ENCODE measurements around the gene HOGA1. TPM values are rescaled to one million over a fixed set of nuclear protein-coding genes. Genes with fewer than 3 reads are reported as not detected.

The HOGA1 gene
- polyA plus RNA-seq, 1 of the 3 experiments (the other 2 are of a cell fraction) = 2.9 TPM

GRCh38 chr10:97567891-97568290 is 16.3 kb upstream of the HOGA1 start:
- Histone ChIP-seq H2AFZ (ENCODE audit: low read depth) (no peak overlapping the region), H3K9me2 (no peaks in the 10 kb centered on the region), H3K27me3 (ENCODE audit: insufficient read depth) (no peaks in the 10 kb centered on the region), H3K36me3 (replicated peaks in 1 of 2; ENCODE audit: control insufficient read depth in 1 of 2, insufficient read depth in 2 of 2, low read length in 1 of 2) (peaks cover 0 to 6% of the 10 kb centered on the region in 2 experiments), H3K4me3 (ENCODE audit: low read depth in 2 of 2, low read length in 1 of 2) (no peak overlapping the region), H4K20me1 (ENCODE audit: insufficient read depth) (no peaks in the 10 kb centered on the region), H3K79me2 (ENCODE audit: insufficient read depth) (no peaks in the 10 kb centered on the region), H3K4me1 (ENCODE audit: control insufficient read depth in 1 of 2, insufficient read depth in 2 of 2, low read depth in 1 of 2, low read length in 1 of 2) (peaks cover 5 to 30% of the 10 kb centered on the region in 2 experiments; a peak in 2 of 4 replicates), H3K4me2 (no peak overlapping the region), H3K9ac (no peak overlapping the region), H3K27ac (ENCODE audit: low read depth in 2 of 2, low read length in 1 of 2) (no peak overlapping the region), H3K9me3 (no peaks in the 10 kb centered on the region), H3F3A (replicated peaks; ENCODE audit: insufficient read depth) (no peaks in the 10 kb centered on the region)
- ChIA-PET CTCF (interaction anchor here (0.7 to 9.4 kb wide), 2 partner anchors 16 to 104 kb away, joined by 3 to 64 read pairs; no protein-coding TSS in a partner anchor), POLR2A (no interaction called here)
- WGBS (ENCODE audit: low lambda C conversion rate) = 90% methylated on average over 4 of the region's 15 CpGs
- TF ChIP-seq USF1 (IDR thresholded peaks at IDR 0.05; ENCODE audit: borderline replicate concordance, low read depth) = no peak
- no peak for TF ChIP-seq MXI1 (IDR thresholded peaks at IDR 0.05; ENCODE audit: low read depth, low read length)
- no peak for TF ChIP-seq PBX3 (IDR thresholded peaks at IDR 0.05)
- no peak for TF ChIP-seq SMC3 (IDR thresholded peaks at IDR 0.05; ENCODE audit: low read depth, low read length)
- DNase-seq = no peak

- 88% methylated on average over 17 of the region's 33 CpGs for WGBS (ENCODE audit: low lambda C conversion rate)
- Histone ChIP-seq H3K27ac (ENCODE audit: low read depth in 2 of 2, low read length in 1 of 2) (peak overlapping the region in 1 of 2 experiments; percentile 66; a peak in 2 of 4 replicates), H3K9me3 (no peaks in the 10 kb centered on the region), H4K20me1 (ENCODE audit: insufficient read depth) (no peaks in the 10 kb centered on the region), H3K27me3 (ENCODE audit: insufficient read depth) (no peaks in the 10 kb centered on the region), H3F3A (replicated peaks; ENCODE audit: insufficient read depth) (peaks cover 19% of the 10 kb centered on the region), H3K4me1 (ENCODE audit: control insufficient read depth in 1 of 2, insufficient read depth in 2 of 2, low read depth in 1 of 2, low read length in 1 of 2) (peaks cover 21 to 34% of the 10 kb centered on the region in 2 experiments; a peak in 3 of 4 replicates), H3K79me2 (ENCODE audit: insufficient read depth) (no peaks in the 10 kb centered on the region), H3K9ac (no peak overlapping the region), H2AFZ (ENCODE audit: low read depth) (no peak overlapping the region), H3K4me3 (ENCODE audit: low read depth in 2 of 2, low read length in 1 of 2) (no peak overlapping the region), H3K9me2 (no peaks in the 10 kb centered on the region), H3K36me3 (replicated peaks in 1 of 2; ENCODE audit: control insufficient read depth in 1 of 2, insufficient read depth in 2 of 2, low read length in 1 of 2) (peaks cover 0 to 6% of the 10 kb centered on the region in 2 experiments), H3K4me2 (no peak overlapping the region)
- ChIA-PET CTCF (interaction anchor here (1.1 to 9.4 kb wide), 6 partner anchors 14 to 162 kb away, joined by 3 to 64 read pairs (median 19); partner anchors contain the start of gene HOGA1), POLR2A (interaction anchor here (1.0 kb wide), 1 partner anchor 173 kb away, joined by 3 read pairs; no protein-coding TSS in a partner anchor)
- no peak for TF ChIP-seq TEAD4 (IDR thresholded peaks at IDR 0.05; ENCODE audit: borderline replicate concordance, insufficient read depth)
- no peak for DNase-seq
Measured at GRCh38 chr10:97570146-97570788, 13.9 kb upstream of the HOGA1 start.

GRCh38 chr10:97570789-97571471 is 13.3 kb upstream of the HOGA1 start:
- WGBS (ENCODE audit: low lambda C conversion rate) = 58% methylated on average over 3 of the region's 5 CpGs
- peaks cover 21 to 35% of the 10 kb centered on the region in 2 experiments; a peak in 3 of 4 replicates for H3K4me1 ChIP-seq (ENCODE audit: control insufficient read depth in 1 of 2, insufficient read depth in 2 of 2, low read depth in 1 of 2, low read length in 1 of 2)
- H3K27me3 ChIP-seq (ENCODE audit: insufficient read depth) = no peaks in the 10 kb centered on the region
- no peak overlapping the region for H3K4me3 ChIP-seq (ENCODE audit: low read depth in 2 of 2, low read length in 1 of 2)
- H3K4me2 ChIP-seq = no peak overlapping the region
- POLR2A ChIA-PET = interaction anchor here (1.0 kb wide), 1 partner anchor 173 kb away, joined by 3 read pairs; no protein-coding TSS in a partner anchor
- TF ChIP-seq MXI1 (IDR thresholded peaks at IDR 0.05; ENCODE audit: low read depth, low read length) (peak; percentile 60; the same call in 1 of the 2 replicates), EP300 (IDR thresholded peaks at IDR 0.05; ENCODE audit: borderline replicate concordance in 1 of 2, low read depth in 1 of 2, low read length in 1 of 2) (peak in 1 of 2 experiments; percentile 24; a peak in 1 of 4 replicates), MEF2A (IDR thresholded peaks at IDR 0.05; ENCODE audit: borderline replicate concordance, low read depth) (no peak), FOSL2 (IDR thresholded peaks at IDR 0.05; ENCODE audit: borderline replicate concordance, low read depth) (no peak), EZH2phosphoT487 (IDR thresholded peaks at IDR 0.05; ENCODE audit: borderline replicate concordance, low read depth) (no peak), RCOR1 (IDR thresholded peaks at IDR 0.05; ENCODE audit: low read length) (peak; percentile 94), IRF3 (IDR thresholded peaks at IDR 0.05; ENCODE audit: low read depth, low read length) (no peak), JUND (IDR thresholded peaks at IDR 0.05) (no peak), GATA2 (CRISPR knock-in tag; IDR thresholded peaks at IDR 0.05) (peak; percentile 71)
- peaks cover 25% of the 10 kb centered on the region for H3F3A ChIP-seq (replicated peaks; ENCODE audit: insufficient read depth)
- no peaks in the 10 kb centered on the region for H3K79me2 ChIP-seq (ENCODE audit: insufficient read depth)
- CTCF ChIA-PET = interaction anchor here (1.1 to 9.4 kb wide), 16 partner anchors 14 to 161 kb away, joined by 3 to 64 read pairs (median 5); partner anchors contain the start of gene HOGA1
- peaks cover 0 to 6% of the 10 kb centered on the region in 2 experiments for H3K36me3 ChIP-seq (replicated peaks in 1 of 2; ENCODE audit: control insufficient read depth in 1 of 2, insufficient read depth in 2 of 2, low read length in 1 of 2)
- H3K9me3 ChIP-seq = no peaks in the 10 kb centered on the region
- no peaks in the 10 kb centered on the region for H3K9me2 ChIP-seq
- peak overlapping the region in 1 of 2 experiments; percentile 74; a peak in 2 of 4 replicates for H3K27ac ChIP-seq (ENCODE audit: low read depth in 2 of 2, low read length in 1 of 2)
- H4K20me1 ChIP-seq (ENCODE audit: insufficient read depth) = no peaks in the 10 kb centered on the region
- no peak overlapping the region for H3K9ac ChIP-seq
- no peak overlapping the region for H2AFZ ChIP-seq (ENCODE audit: low read depth)
- peak; percentile 74 for DNase-seq
